SK-N-SH treated with all-trans-retinoic acid at 6 μM for 48 hours (cell line): Measurements from ENCODE around the gene SLC7A10.

Experiments
- ATAC-seq: fragments of 200-7000 bp; cut with Tn5 transposase; 3 replicates; pipeline ENCODE4 v1.9.1; 2020; ENCODE audit warnings: mild to moderate bottlenecking, moderate library complexity
- ARNTL ChIP-seq: fragments of 450-650 bp; formaldehyde crosslinking; IDR thresholded peaks from 2 replicates; pipeline ENCODE4 v1.5.0; 2020; ENCODE audit warnings: low read depth, mild to moderate bottlenecking, moderate library complexity, borderline replicate concordance
- BACH2 ChIP-seq: fragments of 250-450 bp; sonication (Bioruptor Pico); IDR thresholded peaks from 2 replicates; pipeline ENCODE4 v1.9.0; 2021; ENCODE audit warnings: mild to moderate bottlenecking, borderline replicate concordance
- CREB5 ChIP-seq: fragments of 250-450 bp; sonication (Bioruptor Pico); IDR thresholded peaks from 2 replicates; pipeline ENCODE4 v1.5.1; 2020; ENCODE audit warnings: low read depth, mild to moderate bottlenecking, moderate library complexity
- CSDC2 ChIP-seq: fragments of 250-450 bp; sonication (Bioruptor Pico); IDR thresholded peaks from 2 replicates; pipeline ENCODE4 v1.5.0; 2020; ENCODE audit warnings: mild to moderate bottlenecking, moderate library complexity
- ESRRG ChIP-seq: fragments of 250-450 bp; sonication (Bioruptor Pico); IDR thresholded peaks from 2 replicates; pipeline ENCODE4 v1.6.1; 2021; ENCODE audit warnings: mild to moderate bottlenecking
- GLIS3 ChIP-seq: fragments of 250-450 bp; sonication (Bioruptor Pico); IDR thresholded peaks from 2 replicates; pipeline ENCODE4 v1.5.0; 2020; ENCODE audit warnings: mild to moderate bottlenecking, moderate library complexity
- ISL1 ChIP-seq: fragments of 250-450 bp; sonication (Bioruptor Pico); IDR thresholded peaks from 2 replicates; pipeline ENCODE4 v2.1.2; 2022; ENCODE audit warnings: mild to moderate bottlenecking, moderate library complexity
- OSR1 ChIP-seq: fragments of 250-450 bp; sonication (Bioruptor Pico); IDR thresholded peaks from 2 replicates; pipeline ENCODE4 v1.8.0; 2022; ENCODE audit warnings: moderate library complexity, mild to moderate bottlenecking, inconsistent platforms
- PATZ1 ChIP-seq: fragments of 250-450 bp; sonication (Bioruptor Pico); IDR thresholded peaks from 2 replicates; pipeline ENCODE4 v1.8.0; 2020; ENCODE audit warnings: mild to moderate bottlenecking, moderate library complexity, borderline replicate concordance
- SNAI2 ChIP-seq: fragments of 250-450 bp; sonication (Bioruptor Pico); IDR thresholded peaks from 2 replicates; pipeline ENCODE4 v1.5.0; 2020; ENCODE audit warnings: mild to moderate bottlenecking, moderate library complexity
- TOX ChIP-seq: fragments of 250-450 bp; sonication (Bioruptor Pico); IDR thresholded peaks from 2 replicates; pipeline ENCODE4 v1.8.0; 2021; ENCODE audit warnings: mild to moderate bottlenecking, moderate library complexity, borderline replicate concordance
- TSHZ2 ChIP-seq: fragments of 250-450 bp; sonication (Bioruptor Pico); IDR thresholded peaks from 2 replicates; pipeline ENCODE4 v1.5.0; 2020; ENCODE audit warnings: mild to moderate bottlenecking, moderate library complexity
- ZC3H10 ChIP-seq: fragments of 250-450 bp; sonication (Bioruptor Pico); IDR thresholded peaks from 2 replicates; pipeline ENCODE4 v1.5.1; 2021; ENCODE audit warnings: mild to moderate bottlenecking, moderate library complexity
- ZFP3 ChIP-seq: fragments of 250-450 bp; sonication (Bioruptor Pico); IDR thresholded peaks from 2 replicates; pipeline ENCODE4 v1.5.0; 2020; ENCODE audit warnings: mild to moderate bottlenecking, moderate library complexity
- ZNF565 ChIP-seq: fragments of 450-650 bp; formaldehyde crosslinking; conservative IDR thresholded peaks from 2 replicates; pipeline ENCODE4 v1.5.0; 2020; ENCODE audit warnings: low read depth, mild to moderate bottlenecking, moderate library complexity
- ZNF8 ChIP-seq: fragments of 450-650 bp; formaldehyde crosslinking; IDR thresholded peaks from 2 replicates; pipeline ENCODE4 v1.5.0; 2020; ENCODE audit warnings: mild to moderate bottlenecking, moderate library complexity
- TF ChIP-seq, protein P1 (sequence below): fragments of 250-450 bp; sonication (Bioruptor Pico); IDR thresholded peaks from 2 replicates; pipeline ENCODE4 v1.8.0; 2021; ENCODE audit warnings: low read depth, mild to moderate bottlenecking, moderate library complexity, borderline replicate concordance

Gene SLC7A10

GRCh38 chr19:33231511-33231910, 5.9 kb upstream of the SLC7A10 start:
- no peak for ATAC-seq
- TF ChIP-seq, protein P1, sequence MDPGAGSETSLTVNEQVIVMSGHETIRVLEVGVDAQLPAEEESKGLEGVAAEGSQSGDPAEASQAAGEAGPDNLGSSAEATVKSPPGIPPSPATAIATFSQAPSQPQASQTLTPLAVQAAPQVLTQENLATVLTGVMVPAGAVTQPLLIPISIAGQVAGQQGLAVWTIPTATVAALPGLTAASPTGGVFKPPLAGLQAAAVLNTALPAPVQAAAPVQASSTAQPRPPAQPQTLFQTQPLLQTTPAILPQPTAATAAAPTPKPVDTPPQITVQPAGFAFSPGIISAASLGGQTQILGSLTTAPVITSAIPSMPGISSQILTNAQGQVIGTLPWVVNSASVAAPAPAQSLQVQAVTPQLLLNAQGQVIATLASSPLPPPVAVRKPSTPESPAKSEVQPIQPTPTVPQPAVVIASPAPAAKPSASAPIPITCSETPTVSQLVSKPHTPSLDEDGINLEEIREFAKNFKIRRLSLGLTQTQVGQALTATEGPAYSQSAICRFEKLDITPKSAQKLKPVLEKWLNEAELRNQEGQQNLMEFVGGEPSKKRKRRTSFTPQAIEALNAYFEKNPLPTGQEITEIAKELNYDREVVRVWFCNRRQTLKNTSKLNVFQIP (CRISPR knock-in tag): no peak
- no peak for TF ChIP-seq TOX (CRISPR knock-in tag)

DNA sequence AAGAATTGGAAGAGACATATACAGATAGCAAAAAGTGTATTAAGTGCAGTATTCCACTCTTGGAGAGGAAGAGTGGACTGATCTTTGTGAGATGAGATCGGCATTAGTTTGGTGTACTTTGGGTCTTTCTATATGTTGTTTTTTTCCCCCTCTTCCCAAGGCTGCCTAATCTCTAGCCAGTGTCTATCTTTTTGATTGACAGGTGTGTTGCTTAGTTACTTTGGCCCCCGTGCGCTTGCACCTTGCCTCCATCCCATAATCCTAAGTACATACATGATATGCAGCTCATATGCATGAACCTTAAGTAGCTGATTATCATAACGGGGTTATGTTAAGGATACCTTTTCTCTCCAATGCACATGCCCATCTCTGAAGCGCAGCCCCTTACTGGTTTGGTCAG, 4.3 kb upstream of the SLC7A10 start:
- TF ChIP-seq SNAI2 (CRISPR knock-in tag) (no peak), ARNTL (no peak), BACH2 (CRISPR knock-in tag) (no peak), ZC3H10 (CRISPR knock-in tag) (no peak), ZNF8 (CRISPR knock-in tag) (no peak), GLIS3 (no peak), ZNF565 (CRISPR knock-in tag) (no peak), ESRRG (CRISPR knock-in tag) (no peak), TOX (CRISPR knock-in tag) (no peak), PATZ1 (no peak), OSR1 (CRISPR knock-in tag) (no peak), ZFP3 (CRISPR knock-in tag) (no peak), CREB5 (CRISPR knock-in tag) (no peak), ISL1 (CRISPR knock-in tag) (no peak), CSDC2 (CRISPR knock-in tag) (no peak), TSHZ2 (CRISPR knock-in tag) (no peak)
- TF ChIP-seq, protein P1 (CRISPR knock-in tag): no peak
- no peak for ATAC-seq

DNA sequence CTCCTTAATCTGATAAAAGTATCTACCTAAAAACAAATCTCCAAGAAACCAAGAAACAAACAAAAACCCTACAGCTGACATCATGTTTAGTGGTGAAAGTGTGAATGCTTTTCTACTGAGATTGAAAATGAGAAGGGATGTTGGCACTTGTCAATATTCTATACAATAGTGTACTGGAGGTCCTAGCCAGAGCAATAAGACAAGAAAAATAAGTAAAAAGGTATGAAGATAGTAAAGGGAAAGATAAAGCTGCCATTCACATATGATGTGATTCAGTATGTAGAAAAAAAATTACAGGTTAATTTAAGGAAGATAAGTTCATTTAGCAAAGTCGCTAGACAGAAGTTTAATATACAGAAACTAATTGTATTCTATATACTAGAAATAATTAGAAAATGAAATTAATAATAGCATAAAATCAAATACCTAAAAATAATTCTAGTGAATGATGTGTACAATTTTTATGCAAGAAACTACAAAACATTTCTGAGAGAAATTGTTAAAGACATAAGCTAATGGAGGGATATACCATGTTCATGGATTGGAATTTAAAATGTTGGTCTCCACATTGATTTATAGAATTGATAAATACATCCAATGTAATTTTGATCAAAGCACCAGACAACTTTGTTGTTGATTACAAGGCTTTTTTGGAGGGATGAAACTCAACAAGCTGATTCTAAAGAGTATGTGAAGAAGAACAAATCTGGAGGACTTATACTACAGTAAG, 2.4 kb upstream of the SLC7A10 start:
- TF ChIP-seq TSHZ2 (CRISPR knock-in tag): no peak
- no peak for ATAC-seq
